GM12878 (cell line): ENCODE data around the gene ANTXR1. TPM values are rescaled to one million over a fixed set of nuclear protein-coding genes. Genes with fewer than 3 reads are reported as not detected.

Experiments
- ATAC-seq: fragments of 200-7000 bp; cut with Tn5 transposase; 3 replicates; pipeline ENCODE4 v1.9.1; 2020; ENCODE audit warnings: mild to moderate bottlenecking, moderate library complexity
- BruUV-seq: library from RNA; stranded (reverse); fragments of 400-500 nt; replicated peaks from 2 replicates; lab custom pipeline; 2021; lab: Mats Ljungman, UMichigan
- CTCF ChIA-PET: fragments of 300-600 bp; sonication (Branson Sonifier 250); formaldehyde crosslinking; extraction: SDS; loops from one replicate; lab custom pipeline; 2021; ENCODE audit warnings: inconsistent platforms; lab: Yijun Ruan, JAX
- POLR2A ChIA-PET: fragments of 350-600 bp; formaldehyde crosslinking; extraction: SDS; loops from one replicate; lab custom pipeline; 2021; ENCODE audit warnings: inconsistent platforms; lab: Charles Lee
- RAD21 ChIA-PET: fragments of 300-600 bp; sonication (Branson Sonifier 250); formaldehyde crosslinking; loops from one replicate; lab custom pipeline; 2023; ENCODE audit warnings: antibody characterized with exemption; ENCODE audit not compliant: unreplicated experiment; lab: Charles Lee
- SMC1A ChIA-PET: fragments of 300-600 bp; sonication (Branson Sonifier 250); formaldehyde crosslinking; loops from one replicate; lab custom pipeline; 2023; ENCODE audit not compliant: unreplicated experiment, uncharacterized antibody; lab: Charles Lee
- DNase-seq: peaks from one replicate; pipeline ENCODE4 v3.0.0-alpha.2; 2011; ENCODE audit warnings: low read depth, low spot score
- FAIRE-seq: peaks from 3 replicates; lab custom pipeline; 2011; peaks lifted over from hg19 to GRCh38; lab: Jason Lieb, UNC
- H2AFZ ChIP-seq: 2 replicates; pipeline ENCODE4 v1.6.0; 2011; ENCODE audit warnings: low read depth, low read length, control low read depth; ENCODE audit not compliant: control insufficient read depth
- H3K27ac ChIP-seq: 2 replicates; pipeline ENCODE4 v1.5.1; 2011; ENCODE audit warnings: control low read depth; ENCODE audit not compliant: control insufficient read depth, insufficient read depth
- H3K27me3 ChIP-seq, 2 experiments: replicated peaks in 1 of 2; 2 replicates each; pipeline versions ENCODE4 v1.6.0 to v1.6.1; 2011; ENCODE audit warnings: low read length in 1 of 2; ENCODE audit not compliant: control insufficient read depth in 2 of 2, insufficient read depth in 2 of 2
- H3K36me3 ChIP-seq, 2 experiments: 2 replicates each; pipeline ENCODE4 v1.5.1; 2011; ENCODE audit warnings: low read length in 1 of 2; ENCODE audit not compliant: control insufficient read depth in 2 of 2, insufficient read depth in 2 of 2
- H3K4me1 ChIP-seq: 2 replicates; pipeline ENCODE4 v1.6.1; 2011; ENCODE audit warnings: mild to moderate bottlenecking, low read length, moderate library complexity, mixed read lengths; ENCODE audit not compliant: control insufficient read depth, insufficient read depth
- H3K4me2 ChIP-seq: 2 replicates; pipeline ENCODE4 v1.6.0; 2011; ENCODE audit warnings: control low read depth; ENCODE audit not compliant: control insufficient read depth, insufficient read depth
- H3K4me3 ChIP-seq: fragments of 200-600 bp; sonication (generic); 2 replicates; pipeline ENCODE4 v1.5.1; 2016
- H3K79me2 ChIP-seq: 2 replicates; pipeline ENCODE4 v1.6.0; 2011; ENCODE audit warnings: low read length; ENCODE audit not compliant: control insufficient read depth, insufficient read depth
- H3K9ac ChIP-seq: 2 replicates; pipeline ENCODE4 v1.8.0; 2011; ENCODE audit warnings: low read length, control low read depth, mixed read lengths; ENCODE audit not compliant: control insufficient read depth, insufficient read depth
- H3K9me3 ChIP-seq: replicated peaks from 3 replicates; pipeline ENCODE4 v1.5.1; 2011; ENCODE audit warnings: mild to moderate bottlenecking, low read length; ENCODE audit not compliant: control insufficient read depth, insufficient read depth
- H4K20me1 ChIP-seq: 2 replicates; pipeline ENCODE4 v1.6.0; 2011; ENCODE audit not compliant: control insufficient read depth, insufficient read depth
- DPF2 ChIP-seq: fragments of 450-650 bp; IDR thresholded peaks from 2 replicates; pipeline ENCODE4 v1.6.1; 2017; ENCODE audit warnings: mild to moderate bottlenecking
- FOXK2 ChIP-seq: fragments of 450-650 bp; IDR thresholded peaks from 2 replicates; pipeline ENCODE4 v1.6.1; 2017; ENCODE audit warnings: mild to moderate bottlenecking, moderate library complexity
- HDAC2 ChIP-seq: fragments of 200-600 bp; sonication (generic); IDR thresholded peaks from 2 replicates; pipeline ENCODE4 v1.6.1; 2017
- KDM1A ChIP-seq: fragments of 200-600 bp; sonication (generic); IDR thresholded peaks from 2 replicates; pipeline ENCODE4 v1.6.1; 2016; ENCODE audit warnings: borderline replicate concordance
- MEF2A ChIP-seq: IDR thresholded peaks from 2 replicates; pipeline ENCODE4 v1.6.1; 2011; ENCODE audit warnings: low read depth, mild to moderate bottlenecking, low read length, moderate library complexity; ENCODE audit not compliant: insufficient read depth
- MTA3 ChIP-seq: IDR thresholded peaks from 2 replicates; pipeline ENCODE4 v1.6.1; 2012; ENCODE audit warnings: low read length, inconsistent platforms, borderline replicate concordance
- POLR2AphosphoS5 ChIP-seq: IDR thresholded peaks from 2 replicates; pipeline ENCODE4 v1.6.1; 2011; ENCODE audit warnings: mild to moderate bottlenecking, low read length, inconsistent platforms
- RAD21 ChIP-seq: IDR thresholded peaks from 2 replicates; pipeline ENCODE4 v1.6.1; 2011; ENCODE audit warnings: mild to moderate bottlenecking, low read depth, low read length, moderate library complexity; ENCODE audit not compliant: insufficient read depth
- RELA ChIP-seq: fragments of 450-650 bp; IDR thresholded peaks from 2 replicates; pipeline ENCODE4 v1.8.0; 2014; ENCODE audit warnings: borderline replicate concordance; ENCODE audit not compliant: partially characterized antibody
- WGBS: methylation state at CpG from one replicate; pipeline ENCODE4 v1.1.6; 2016; ENCODE audit warnings: low lambda C conversion rate; ENCODE audit not compliant: insufficient replicate concordance, insufficient coverage; ENCODE audit errors: missing lambda C conversion rate; 5-methylcytosine and 5-hydroxymethylcytosine counted together
- in situ Hi-C: fragments of 300-500 bp; cut with MboI; formaldehyde crosslinking; loops from 9 replicates; pipeline ENCODE4 v1.14.3; 2018; ENCODE audit warnings: mixed read lengths
- intact Hi-C: fragments of 100-400 bp; cut with micrococcal nuclease; formaldehyde crosslinking; loops from one replicate; pipeline ENCODE4 v1.14.2; 2022; ENCODE audit not compliant: unreplicated experiment
- polyA plus RNA-seq, 11 experiments: library from polyadenylated mRNA; depleted of rRNA in 4 of 11; unstranded in 6 of 11; stranded (reverse) in 5 of 11; fragments of >200 nt; fragmentation: Nextera tagmentation in 4 of 11; fragmentation: Illumina TruSeq in 1 of 11; extraction: Ambion mirVana in 4 of 11; extraction: Trizol in 1 of 11; gene quantifications; 1 replicate in 1 of 11; 2 replicates in 10 of 11; pipeline versions ENCODE4 v1.2.1 to v1.2.3, GENCODE V29; 2011 to 2016; ENCODE audit warnings: inconsistent platforms in 2 of 11, missing spikeins in 2 of 11, low read depth in 1 of 11
- total RNA-seq, 4 experiments: library from RNA; depleted of rRNA in 3 of 4; stranded (reverse); fragments of >200 nt in 3 of 4; fragmentation: Illumina TruSeq in 1 of 4; extraction: Trizol in 1 of 4; gene quantifications; 2 replicates each; pipeline versions ENCODE4 v1.2.1 to v1.2.3, GENCODE V29; 2013 to 2021
- TF ChIP-seq, protein P1 (sequence below): fragments of 450-650 bp; IDR thresholded peaks from 2 replicates; pipeline ENCODE4 v1.6.1; 2017; ENCODE audit warnings: mild to moderate bottlenecking, moderate library complexity
- TF ChIP-seq, protein P2 (sequence below): IDR thresholded peaks from 2 replicates; pipeline ENCODE4 v1.6.1; 2012; ENCODE audit warnings: mild to moderate bottlenecking, low read depth, low read length
- TF ChIP-seq, protein P3 (sequence below): IDR thresholded peaks from 2 replicates; pipeline ENCODE4 v1.6.1; 2012; ENCODE audit warnings: low read depth, low read length, improper control_type of control experiment
- TF ChIP-seq, protein P4 (sequence below): fragments of 150-350 bp; IDR thresholded peaks from 2 replicates; pipeline ENCODE4 v1.6.1; 2016; ENCODE audit warnings: low read depth, low read length

The ANTXR1 gene
- total and polyA plus RNA-seq, 10 of the 15 experiments (the other 5 are each of a cell fraction or from before 2014, with no cell fraction given), result 0.09 to 0.26 TPM; not detected in 8

DNA sequence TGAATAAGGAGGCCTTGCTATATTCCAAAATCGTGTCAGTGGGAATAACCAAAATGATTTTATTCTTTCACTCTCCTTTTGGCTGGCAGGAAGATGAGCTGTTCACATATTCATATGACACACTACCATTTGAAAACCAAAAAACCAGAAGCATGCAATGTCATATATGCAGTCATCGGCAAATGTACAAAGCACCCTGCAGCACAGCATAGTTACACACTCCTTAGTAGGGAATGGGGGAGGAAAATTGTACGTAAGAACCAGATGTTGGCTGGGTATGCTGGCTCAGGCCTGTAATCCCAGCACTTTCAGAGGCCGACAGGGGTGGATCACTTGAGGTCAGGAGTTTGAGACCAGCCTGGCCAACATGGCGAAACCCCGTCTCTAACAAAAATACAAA is 197.4 kb downstream of the ANTXR1 start:
- H3K36me3 ChIP-seq, result no peaks in the 10 kb centered on the region
- BruUV-seq, result no TSS peak
- ChIA-PET RAD21 (no interaction called here), POLR2A (no interaction called here), SMC1A (no interaction called here), CTCF (interaction anchor here (0.6 kb wide), 1 partner anchor 233 kb away, joined by 4 read pairs; no protein-coding TSS in a partner anchor)
- 61% methylated on average over 6 of the region's 6 CpGs for WGBS
- in situ Hi-C loops, result no loop called here
- no peaks in the 10 kb centered on the region for H3K9me3 ChIP-seq
- H3K9ac ChIP-seq, result no peak overlapping the region
- H2AFZ ChIP-seq, result no peak overlapping the region
- no peak overlapping the region for H3K4me3 ChIP-seq
- ATAC-seq (no peak), FAIRE-seq (no peak), DNase-seq (no peak)
- H3K27ac ChIP-seq, result no peak overlapping the region
- H3K27me3 ChIP-seq, result peaks cover 4 to 7% of the 10 kb centered on the region in 2 experiments
- no peak overlapping the region for H3K4me2 ChIP-seq
- no peaks in the 10 kb centered on the region for H3K79me2 ChIP-seq
- H3K4me1 ChIP-seq, result no peaks in the 10 kb centered on the region
- H4K20me1 ChIP-seq, result no peaks in the 10 kb centered on the region
- intact Hi-C loops, result no loop called here
- TF ChIP-seq, protein P1, sequence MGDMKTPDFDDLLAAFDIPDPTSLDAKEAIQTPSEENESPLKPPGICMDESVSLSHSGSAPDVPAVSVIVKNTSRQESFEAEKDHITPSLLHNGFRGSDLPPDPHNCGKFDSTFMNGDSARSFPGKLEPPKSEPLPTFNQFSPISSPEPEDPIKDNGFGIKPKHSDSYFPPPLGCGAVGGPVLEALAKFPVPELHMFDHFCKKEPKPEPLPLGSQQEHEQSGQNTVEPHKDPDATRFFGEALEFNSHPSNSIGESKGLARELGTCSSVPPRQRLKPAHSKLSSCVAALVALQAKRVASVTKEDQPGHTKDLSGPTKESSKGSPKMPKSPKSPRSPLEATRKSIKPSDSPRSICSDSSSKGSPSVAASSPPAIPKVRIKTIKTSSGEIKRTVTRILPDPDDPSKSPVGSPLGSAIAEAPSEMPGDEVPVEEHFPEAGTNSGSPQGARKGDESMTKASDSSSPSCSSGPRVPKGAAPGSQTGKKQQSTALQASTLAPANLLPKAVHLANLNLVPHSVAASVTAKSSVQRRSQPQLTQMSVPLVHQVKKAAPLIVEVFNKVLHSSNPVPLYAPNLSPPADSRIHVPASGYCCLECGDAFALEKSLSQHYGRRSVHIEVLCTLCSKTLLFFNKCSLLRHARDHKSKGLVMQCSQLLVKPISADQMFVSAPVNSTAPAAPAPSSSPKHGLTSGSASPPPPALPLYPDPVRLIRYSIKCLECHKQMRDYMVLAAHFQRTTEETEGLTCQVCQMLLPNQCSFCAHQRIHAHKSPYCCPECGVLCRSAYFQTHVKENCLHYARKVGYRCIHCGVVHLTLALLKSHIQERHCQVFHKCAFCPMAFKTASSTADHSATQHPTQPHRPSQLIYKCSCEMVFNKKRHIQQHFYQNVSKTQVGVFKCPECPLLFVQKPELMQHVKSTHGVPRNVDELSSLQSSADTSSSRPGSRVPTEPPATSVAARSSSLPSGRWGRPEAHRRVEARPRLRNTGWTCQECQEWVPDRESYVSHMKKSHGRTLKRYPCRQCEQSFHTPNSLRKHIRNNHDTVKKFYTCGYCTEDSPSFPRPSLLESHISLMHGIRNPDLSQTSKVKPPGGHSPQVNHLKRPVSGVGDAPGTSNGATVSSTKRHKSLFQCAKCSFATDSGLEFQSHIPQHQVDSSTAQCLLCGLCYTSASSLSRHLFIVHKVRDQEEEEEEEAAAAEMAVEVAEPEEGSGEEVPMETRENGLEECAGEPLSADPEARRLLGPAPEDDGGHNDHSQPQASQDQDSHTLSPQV, result no peak
- TF ChIP-seq KDM1A, result no peak
- no peak for TF ChIP-seq DPF2
- TF ChIP-seq MTA3, result no peak
- TF ChIP-seq, protein P2, sequence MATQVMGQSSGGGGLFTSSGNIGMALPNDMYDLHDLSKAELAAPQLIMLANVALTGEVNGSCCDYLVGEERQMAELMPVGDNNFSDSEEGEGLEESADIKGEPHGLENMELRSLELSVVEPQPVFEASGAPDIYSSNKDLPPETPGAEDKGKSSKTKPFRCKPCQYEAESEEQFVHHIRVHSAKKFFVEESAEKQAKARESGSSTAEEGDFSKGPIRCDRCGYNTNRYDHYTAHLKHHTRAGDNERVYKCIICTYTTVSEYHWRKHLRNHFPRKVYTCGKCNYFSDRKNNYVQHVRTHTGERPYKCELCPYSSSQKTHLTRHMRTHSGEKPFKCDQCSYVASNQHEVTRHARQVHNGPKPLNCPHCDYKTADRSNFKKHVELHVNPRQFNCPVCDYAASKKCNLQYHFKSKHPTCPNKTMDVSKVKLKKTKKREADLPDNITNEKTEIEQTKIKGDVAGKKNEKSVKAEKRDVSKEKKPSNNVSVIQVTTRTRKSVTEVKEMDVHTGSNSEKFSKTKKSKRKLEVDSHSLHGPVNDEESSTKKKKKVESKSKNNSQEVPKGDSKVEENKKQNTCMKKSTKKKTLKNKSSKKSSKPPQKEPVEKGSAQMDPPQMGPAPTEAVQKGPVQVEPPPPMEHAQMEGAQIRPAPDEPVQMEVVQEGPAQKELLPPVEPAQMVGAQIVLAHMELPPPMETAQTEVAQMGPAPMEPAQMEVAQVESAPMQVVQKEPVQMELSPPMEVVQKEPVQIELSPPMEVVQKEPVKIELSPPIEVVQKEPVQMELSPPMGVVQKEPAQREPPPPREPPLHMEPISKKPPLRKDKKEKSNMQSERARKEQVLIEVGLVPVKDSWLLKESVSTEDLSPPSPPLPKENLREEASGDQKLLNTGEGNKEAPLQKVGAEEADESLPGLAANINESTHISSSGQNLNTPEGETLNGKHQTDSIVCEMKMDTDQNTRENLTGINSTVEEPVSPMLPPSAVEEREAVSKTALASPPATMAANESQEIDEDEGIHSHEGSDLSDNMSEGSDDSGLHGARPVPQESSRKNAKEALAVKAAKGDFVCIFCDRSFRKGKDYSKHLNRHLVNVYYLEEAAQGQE, result no peak
- no peak for TF ChIP-seq POLR2AphosphoS5
- TF ChIP-seq HDAC2, result no peak
- TF ChIP-seq, protein P3, sequence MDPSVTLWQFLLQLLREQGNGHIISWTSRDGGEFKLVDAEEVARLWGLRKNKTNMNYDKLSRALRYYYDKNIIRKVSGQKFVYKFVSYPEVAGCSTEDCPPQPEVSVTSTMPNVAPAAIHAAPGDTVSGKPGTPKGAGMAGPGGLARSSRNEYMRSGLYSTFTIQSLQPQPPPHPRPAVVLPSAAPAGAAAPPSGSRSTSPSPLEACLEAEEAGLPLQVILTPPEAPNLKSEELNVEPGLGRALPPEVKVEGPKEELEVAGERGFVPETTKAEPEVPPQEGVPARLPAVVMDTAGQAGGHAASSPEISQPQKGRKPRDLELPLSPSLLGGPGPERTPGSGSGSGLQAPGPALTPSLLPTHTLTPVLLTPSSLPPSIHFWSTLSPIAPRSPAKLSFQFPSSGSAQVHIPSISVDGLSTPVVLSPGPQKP, result no peak
- TF ChIP-seq RELA, result no peak
- TF ChIP-seq FOXK2, result no peak
- TF ChIP-seq, protein P4, sequence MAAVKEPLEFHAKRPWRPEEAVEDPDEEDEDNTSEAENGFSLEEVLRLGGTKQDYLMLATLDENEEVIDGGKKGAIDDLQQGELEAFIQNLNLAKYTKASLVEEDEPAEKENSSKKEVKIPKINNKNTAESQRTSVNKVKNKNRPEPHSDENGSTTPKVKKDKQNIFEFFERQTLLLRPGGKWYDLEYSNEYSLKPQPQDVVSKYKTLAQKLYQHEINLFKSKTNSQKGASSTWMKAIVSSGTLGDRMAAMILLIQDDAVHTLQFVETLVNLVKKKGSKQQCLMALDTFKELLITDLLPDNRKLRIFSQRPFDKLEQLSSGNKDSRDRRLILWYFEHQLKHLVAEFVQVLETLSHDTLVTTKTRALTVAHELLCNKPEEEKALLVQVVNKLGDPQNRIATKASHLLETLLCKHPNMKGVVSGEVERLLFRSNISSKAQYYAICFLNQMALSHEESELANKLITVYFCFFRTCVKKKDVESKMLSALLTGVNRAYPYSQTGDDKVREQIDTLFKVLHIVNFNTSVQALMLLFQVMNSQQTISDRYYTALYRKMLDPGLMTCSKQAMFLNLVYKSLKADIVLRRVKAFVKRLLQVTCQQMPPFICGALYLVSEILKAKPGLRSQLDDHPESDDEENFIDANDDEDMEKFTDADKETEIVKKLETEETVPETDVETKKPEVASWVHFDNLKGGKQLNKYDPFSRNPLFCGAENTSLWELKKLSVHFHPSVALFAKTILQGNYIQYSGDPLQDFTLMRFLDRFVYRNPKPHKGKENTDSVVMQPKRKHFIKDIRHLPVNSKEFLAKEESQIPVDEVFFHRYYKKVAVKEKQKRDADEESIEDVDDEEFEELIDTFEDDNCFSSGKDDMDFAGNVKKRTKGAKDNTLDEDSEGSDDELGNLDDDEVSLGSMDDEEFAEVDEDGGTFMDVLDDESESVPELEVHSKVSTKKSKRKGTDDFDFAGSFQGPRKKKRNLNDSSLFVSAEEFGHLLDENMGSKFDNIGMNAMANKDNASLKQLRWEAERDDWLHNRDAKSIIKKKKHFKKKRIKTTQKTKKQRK, result no peak
- TF ChIP-seq RAD21, result no peak
- TF ChIP-seq MEF2A, result no peak
